GM23338 (cell line): ENCODE data around the gene SLC18A2. TPM values are rescaled to one million over a fixed set of nuclear protein-coding genes. Genes with fewer than 3 reads are reported as not detected.

Experiments used
- ATAC-seq: fragments of 200-7000 bp; cut with Tn5 transposase; 3 replicates; pipeline ENCODE4 v1.9.1; 2020
- DNase-seq: peaks from one replicate; pipeline ENCODE4 v3.0.0-alpha.2; 2015; ENCODE audit warnings: low spot score
- H2AFZ ChIP-seq: fragments of 200-600 bp; sonication (generic); 2 replicates; pipeline ENCODE4 v1.8.0; 2016; ENCODE audit warnings: antibody characterized with exemption, mild to moderate bottlenecking, moderate library complexity
- H3F3A ChIP-seq: fragments of 200-600 bp; sonication (generic); replicated peaks from 2 replicates; pipeline ENCODE4 v1.8.0; 2017; ENCODE audit warnings: antibody characterized with exemption, mixed run types, low read depth
- H3K27ac ChIP-seq: fragments of 200-600 bp; sonication (generic); 2 replicates; pipeline ENCODE4 v1.6.1; 2016; ENCODE audit warnings: low read depth
- H3K27me3 ChIP-seq: fragments of 200-600 bp; sonication (generic); 2 replicates; pipeline ENCODE4 v1.8.0; 2016; ENCODE audit warnings: mild to moderate bottlenecking, mixed run types, moderate library complexity; ENCODE audit not compliant: insufficient read depth
- H3K36me3 ChIP-seq: fragments of 200-600 bp; sonication (generic); 2 replicates; pipeline ENCODE4 v1.8.0; 2016; ENCODE audit warnings: mild to moderate bottlenecking; ENCODE audit not compliant: insufficient read depth
- H3K4me1 ChIP-seq: fragments of 200-600 bp; sonication (generic); 2 replicates; pipeline ENCODE4 v1.8.0; 2016; ENCODE audit warnings: mild to moderate bottlenecking, moderate library complexity; ENCODE audit not compliant: insufficient read depth
- H3K4me2 ChIP-seq: fragments of 200-600 bp; sonication (generic); 2 replicates; pipeline ENCODE4 v1.7.1; 2017; ENCODE audit warnings: mixed run types
- H3K4me3 ChIP-seq: fragments of 200-600 bp; sonication (generic); 2 replicates; pipeline ENCODE4 v1.6.1; 2016; ENCODE audit warnings: mixed run types
- H3K79me2 ChIP-seq: fragments of 200-600 bp; sonication (generic); replicated peaks from 2 replicates; pipeline ENCODE4 v1.8.0; 2017; ENCODE audit warnings: mild to moderate bottlenecking; ENCODE audit not compliant: insufficient read depth
- H3K9me2 ChIP-seq: fragments of 200-600 bp; sonication (generic); 2 replicates; pipeline ENCODE4 v1.8.0; 2017; ENCODE audit not compliant: insufficient read depth
- H4K20me1 ChIP-seq: fragments of 200-600 bp; sonication (generic); replicated peaks from 2 replicates; pipeline ENCODE4 v1.8.0; 2017; ENCODE audit warnings: mild to moderate bottlenecking; ENCODE audit not compliant: insufficient read depth
- H3K27ac Mint-ChIP-seq: 2 replicates; pipeline ENCODE4 v1.8.0; 2020; ENCODE audit warnings: inconsistent platforms, mild to moderate bottlenecking, moderate library complexity, mixed read lengths
- H3K27me3 Mint-ChIP-seq: 3 replicates; pipeline ENCODE4 v1.8.0; 2022; ENCODE audit warnings: low read depth, mild to moderate bottlenecking, moderate library complexity, mixed read lengths, inconsistent platforms; ENCODE audit not compliant: insufficient read depth, poor library complexity
- H3K36me3 Mint-ChIP-seq: 3 replicates; pipeline ENCODE4 v1.8.0; 2021; ENCODE audit warnings: low read depth, mild to moderate bottlenecking, inconsistent platforms, moderate library complexity, mixed read lengths
- H3K4me1 Mint-ChIP-seq: 3 replicates; pipeline ENCODE4 v1.8.0; 2020; ENCODE audit warnings: mild to moderate bottlenecking, inconsistent platforms, mixed read lengths
- H3K4me3 Mint-ChIP-seq: 3 replicates; pipeline ENCODE4 v1.8.0; 2021; ENCODE audit warnings: moderate library complexity, mild to moderate bottlenecking, inconsistent platforms, mixed read lengths
- H3K9me3 Mint-ChIP-seq: 3 replicates; pipeline ENCODE4 v1.8.0; 2020; ENCODE audit warnings: moderate library complexity, mild to moderate bottlenecking, inconsistent platforms, mixed read lengths
- CREB1 ChIP-seq: fragments of 250-450 bp; sonication (Bioruptor Pico); IDR thresholded peaks from 2 replicates; pipeline ENCODE4 v1.5.0; 2020; ENCODE audit warnings: low read depth, mild to moderate bottlenecking, moderate library complexity
- CTCF ChIP-seq, 2 experiments: fragments of 200-600 bp in 1 of 2; sonication (generic) in 1 of 2; conservative IDR thresholded peaks; 2 replicates each; pipeline versions ENCODE4 v1.5.1 to v1.6.1; 2016 to 2017; ENCODE audit warnings: antibody characterized with exemption in 2 of 2, low read depth in 2 of 2, mild to moderate bottlenecking in 2 of 2, moderate library complexity in 1 of 2
- ETS1 ChIP-seq: IDR thresholded peaks from 2 replicates; pipeline ENCODE4 v1.6.1; 2016; ENCODE audit warnings: antibody characterized with exemption
- EZH2 ChIP-seq: fragments of 200-600 bp; sonication (generic); IDR thresholded peaks from one replicate; pipeline ENCODE4 v1.8.0; 2017; ENCODE audit warnings: antibody characterized with exemption, mild to moderate bottlenecking, low read depth; ENCODE audit not compliant: unreplicated experiment
- EZH2phosphoT487 ChIP-seq: fragments of 200-600 bp; sonication (generic); IDR thresholded peaks from one replicate; pipeline ENCODE4 v1.8.1; 2018; ENCODE audit warnings: antibody characterized with exemption; ENCODE audit not compliant: unreplicated experiment
- JUNB ChIP-seq: IDR thresholded peaks from one replicate; pipeline ENCODE4 v1.6.1; 2016; ENCODE audit warnings: antibody characterized with exemption; ENCODE audit not compliant: unreplicated experiment
- NANOG ChIP-seq: IDR thresholded peaks from 2 replicates; pipeline ENCODE4 v1.6.1; 2016; ENCODE audit warnings: antibody characterized with exemption, borderline replicate concordance
- POLR2AphosphoS5 ChIP-seq: IDR thresholded peaks from 2 replicates; pipeline ENCODE4 v1.6.1; 2016; ENCODE audit warnings: antibody characterized with exemption, low read depth
- REST ChIP-seq: IDR thresholded peaks from one replicate; pipeline ENCODE4 v1.6.1; 2018; ENCODE audit warnings: antibody characterized with exemption; ENCODE audit not compliant: unreplicated experiment
- STAT1 ChIP-seq: IDR thresholded peaks from one replicate; pipeline ENCODE4 v1.6.1; 2016; ENCODE audit warnings: antibody characterized with exemption; ENCODE audit not compliant: unreplicated experiment
- ZNF114 ChIP-seq: fragments of 250-450 bp; sonication (Bioruptor Pico); IDR thresholded peaks from 2 replicates; pipeline ENCODE4 v1.5.0; 2020; ENCODE audit warnings: mild to moderate bottlenecking, moderate library complexity
- ZNF331 ChIP-seq: fragments of 250-450 bp; sonication (Bioruptor Pico); IDR thresholded peaks from 2 replicates; pipeline ENCODE4 v1.5.0; 2020; ENCODE audit warnings: low read depth, mild to moderate bottlenecking, moderate library complexity
- ZNF462 ChIP-seq: fragments of 250-450 bp; sonication (Bioruptor Pico); IDR thresholded peaks from 2 replicates; pipeline ENCODE4 v1.5.0; 2020; ENCODE audit warnings: mild to moderate bottlenecking, moderate library complexity
- polyA plus RNA-seq: library from polyadenylated mRNA; unstranded; fragments of >200 nt; fragmentation: Nextera tagmentation; extraction: Ambion mirVana; gene quantifications from 2 replicates; pipeline ENCODE4 v1.2.1, GENCODE V29; 2016
- total RNA-seq: library from RNA; depleted of rRNA; stranded (reverse); fragments of >200 nt; shearing (Covaris generic); gene quantifications from 2 replicates; pipeline ENCODE4 v1.2.3, GENCODE V29; 2014

SLC18A2 gene
- total and polyA plus RNA-seq, 2 experiments from 2014 or later = 4.3 to 8.7 TPM

- Histone ChIP-seq H3F3A (no peaks in the 10 kb centered on the region), H4K20me1 (no peaks in the 10 kb centered on the region; the same call in 1 of the 2 replicates), H3K4me1 (no peaks in the 10 kb centered on the region; the same call in 1 of the 2 replicates), H3K79me2 (no peaks in the 10 kb centered on the region), H3K9me2 (no peaks in the 10 kb centered on the region), H2AFZ (no peak overlapping the region), H3K27ac (no peak overlapping the region), H3K4me2 (no peak overlapping the region), H3K27me3 (no peaks in the 10 kb centered on the region), H3K36me3 (no peaks in the 10 kb centered on the region), H3K4me3 (no peak overlapping the region)
- Mint-ChIP-seq H3K9me3 (no peaks in the 10 kb centered on the region), H3K27ac (no peak overlapping the region), H3K4me3 (no peak overlapping the region), H3K36me3 (no peaks in the 10 kb centered on the region; the same call in 2 of the 3 replicates), H3K27me3 (peaks cover 4% of the 10 kb centered on the region), H3K4me1 (peaks cover 24% of the 10 kb centered on the region)
- DNase-seq = no peak
- no peak for ATAC-seq
- no peak for TF ChIP-seq CTCF (conservative IDR thresholded peaks at IDR 0.05; ENCODE audit: low read depth in 2 of 2)
- no peak for TF ChIP-seq STAT1
- TF ChIP-seq EZH2phosphoT487 = no peak
- TF ChIP-seq NANOG = no peak
- no peak for TF ChIP-seq CREB1 (CRISPR knock-in tag)
- no peak for TF ChIP-seq ZNF462 (CRISPR knock-in tag)
- TF ChIP-seq POLR2AphosphoS5 = no peak
- TF ChIP-seq ETS1 = no peak
- no peak for TF ChIP-seq ZNF114
- TF ChIP-seq ZNF331 (CRISPR knock-in tag) = no peak
- no peak for TF ChIP-seq JUNB
- TF ChIP-seq REST = no peak
- TF ChIP-seq EZH2 = no peak
Measured at GRCh38 chr10:117261501-117261900, 20.6 kb downstream of the SLC18A2 start.
